ENCODE results near the gene SNRPA1. TPM values are rescaled to one million over a fixed set of nuclear protein-coding genes. Genes with fewer than 3 reads are reported as not detected.

Gene SNRPA1
- total and polyA plus RNA-seq, 9 of the 15 experiments (the other 6 are each of a cell fraction or from before 2014, with no cell fraction given), result 62.7 to 245 (median 189) TPM

- peak; percentile 46; the same call in 1 of the 2 replicates for TF ChIP-seq ETS1 (conservative IDR thresholded peaks at IDR 0.05; ENCODE audit: control insufficient read depth, low read depth, low read length)
- TF ChIP-seq ZBTB7A (IDR thresholded peaks at IDR 0.05; ENCODE audit: borderline replicate concordance, control insufficient read depth, low read depth, low read length), result peak; percentile 90
- peak; percentile 87 for TF ChIP-seq CREM (IDR thresholded peaks at IDR 0.05; ENCODE audit: low read depth)
- TF ChIP-seq FOSL1 (tag; conservative IDR thresholded peaks at IDR 0.05), result peak; percentile 34
- TF ChIP-seq MEF2D (tag; conservative IDR thresholded peaks at IDR 0.05; ENCODE audit: low read depth), result no peak
- no peak for TF ChIP-seq ZBTB2 (IDR thresholded peaks at IDR 0.05)
- peak; percentile 62; the same call in 1 of the 2 replicates for TF ChIP-seq ZNF395 (CRISPR knock-in tag; IDR thresholded peaks at IDR 0.05)
- TF ChIP-seq FOXP1 (CRISPR knock-in tag; IDR thresholded peaks at IDR 0.05), result peak; percentile 77
- TF ChIP-seq ZNF232 (CRISPR knock-in tag; IDR thresholded peaks at IDR 0.05), result no peak
- TF ChIP-seq POLR2G (IDR thresholded peaks at IDR 0.05; ENCODE audit: low read depth, low read length), result peak; percentile 90
- TF ChIP-seq RBM25 (IDR thresholded peaks at IDR 0.05; ENCODE audit: low read depth, low read length, severe bottlenecking), result peak; percentile 63
- peak; percentile 75 to 85; a peak in 3 of 4 replicates for TF ChIP-seq MAZ (CRISPR knock-in tag; conservative IDR thresholded peaks at IDR 0.05 in 1 of 2, IDR thresholded peaks at IDR 0.05 in 1 of 2)
- peak; percentile 41 for TF ChIP-seq NFYB (IDR thresholded peaks at IDR 0.05; ENCODE audit: extremely low read depth, insufficient read length)
- peak; percentile 67 for TF ChIP-seq USF2 (CRISPR knock-in tag; IDR thresholded peaks at IDR 0.05)
- TF ChIP-seq ZNF766 (CRISPR knock-in tag; conservative IDR thresholded peaks at IDR 0.05), result peak; percentile 75
- TF ChIP-seq TRIM24 (IDR thresholded peaks at IDR 0.05), result peak in 1 of 2 experiments; percentile 29; a peak in 1 of 4 replicates
- peak; percentile 79 for TF ChIP-seq SAFB (IDR thresholded peaks at IDR 0.05; ENCODE audit: borderline replicate concordance, low read depth, low read length)
- peak; percentile 90 for TF ChIP-seq HNRNPLL (IDR thresholded peaks at IDR 0.05; ENCODE audit: low read depth, low read length, poor library complexity, severe bottlenecking)
- 0 out of 2 replicates have a peak, but pooled peaks have one; percentile 30 for TF ChIP-seq ZNF511 (CRISPR knock-in tag; IDR thresholded peaks at IDR 0.05)
- peak; percentile 59 for TF ChIP-seq NFIC (IDR thresholded peaks at IDR 0.05)
Observed at GRCh38 chr15:101251830-101252820, 42.9 kb downstream of the SNRPA1 start, which contains the start of gene CHSY1 (continued).

Measured in K562 (cell line).